DMS79 (cell line): ENCODE measurements around the gene EMID1.

ENCODE experiments used
- DNase-seq: peaks from one replicate; lab custom pipeline; 2025; lab: John Stamatoyannopoulos, UW

The EMID1 gene

GRCh38 chr22:29205594-29206371 lies at the start of gene EMID1:
Gene EMID1, plus strand, starts transcription at chr22:29205896. Its CDS starts 143 bp downstream, at chr22:29206039.
- DNase-seq = no peak

GRCh38 chr22:29155966-29156365 lies 49.7 kb upstream of the EMID1 start:
- no peak for DNase-seq

GRCh38 chr22:29156507-29156906 lies 49.2 kb upstream of the EMID1 start:
- DNase-seq = no peak

GRCh38 chr22:29157759-29158535 lies 47.7 kb upstream of the EMID1 start:
- no peak for DNase-seq

DNA sequence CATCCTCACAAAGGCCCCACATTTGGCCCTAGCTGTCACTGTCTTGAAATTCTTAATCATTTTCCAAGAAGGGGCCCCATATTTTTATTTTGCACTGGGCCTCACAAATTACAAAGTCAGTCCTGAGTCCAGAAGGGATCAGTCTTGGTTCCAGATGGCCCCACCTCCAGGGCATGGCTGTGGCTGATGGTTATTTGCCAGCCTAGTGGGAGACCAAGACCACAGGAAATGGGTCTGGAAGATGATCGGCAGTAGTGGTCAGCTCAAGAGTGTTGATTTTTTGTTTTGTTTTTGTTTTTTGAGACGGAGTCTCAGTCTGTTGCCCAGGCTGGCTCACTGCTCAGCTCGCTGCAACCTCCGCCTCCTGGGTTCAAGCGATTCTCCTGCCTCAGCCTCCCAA lies 47.1 kb upstream of the EMID1 start:
- no peak for DNase-seq

GRCh38 chr22:29163808-29164207 lies 41.9 kb upstream of the EMID1 start:
- DNase-seq = no peak

GRCh38 chr22:29165321-29166060 lies 40.2 kb upstream of the EMID1 start:
- no peak for DNase-seq

GRCh38 chr22:29166180-29166579 lies 39.5 kb upstream of the EMID1 start:
- DNase-seq = no peak

GRCh38 chr22:29167032-29167911 lies 38.4 kb upstream of the EMID1 start:
- DNase-seq = no peak

DNA sequence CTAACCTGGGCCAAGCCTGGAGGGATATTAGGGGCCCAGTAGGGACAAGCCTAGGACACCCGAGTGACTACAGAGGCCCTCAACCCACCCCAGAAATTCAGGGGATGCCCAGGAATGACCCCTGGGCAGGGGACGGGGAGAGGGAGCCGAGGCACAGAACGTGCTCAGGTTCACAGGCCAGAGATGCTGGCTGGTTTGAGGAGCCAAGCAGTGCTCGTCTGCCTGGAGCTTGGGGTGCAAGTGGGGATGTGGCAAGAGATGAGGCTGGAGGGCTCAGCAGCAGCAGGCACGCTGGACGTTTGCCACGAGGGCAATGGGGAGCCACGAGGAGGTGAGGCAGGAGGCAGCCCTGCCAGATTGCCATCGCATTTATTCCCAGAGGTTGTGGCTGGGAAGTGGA lies 34.0 kb upstream of the EMID1 start:
- no peak for DNase-seq

- DNase-seq = no peak
These were observed 33.5 kb upstream of the EMID1 start for GRCh38 chr22:29172216-29172615.

- DNase-seq = no peak
These were observed 30.3 kb upstream of the EMID1 start for GRCh38 chr22:29175312-29175835.

GRCh38 chr22:29183971-29184848 lies 21.5 kb upstream of the EMID1 start:
- no peak for DNase-seq

DNA sequence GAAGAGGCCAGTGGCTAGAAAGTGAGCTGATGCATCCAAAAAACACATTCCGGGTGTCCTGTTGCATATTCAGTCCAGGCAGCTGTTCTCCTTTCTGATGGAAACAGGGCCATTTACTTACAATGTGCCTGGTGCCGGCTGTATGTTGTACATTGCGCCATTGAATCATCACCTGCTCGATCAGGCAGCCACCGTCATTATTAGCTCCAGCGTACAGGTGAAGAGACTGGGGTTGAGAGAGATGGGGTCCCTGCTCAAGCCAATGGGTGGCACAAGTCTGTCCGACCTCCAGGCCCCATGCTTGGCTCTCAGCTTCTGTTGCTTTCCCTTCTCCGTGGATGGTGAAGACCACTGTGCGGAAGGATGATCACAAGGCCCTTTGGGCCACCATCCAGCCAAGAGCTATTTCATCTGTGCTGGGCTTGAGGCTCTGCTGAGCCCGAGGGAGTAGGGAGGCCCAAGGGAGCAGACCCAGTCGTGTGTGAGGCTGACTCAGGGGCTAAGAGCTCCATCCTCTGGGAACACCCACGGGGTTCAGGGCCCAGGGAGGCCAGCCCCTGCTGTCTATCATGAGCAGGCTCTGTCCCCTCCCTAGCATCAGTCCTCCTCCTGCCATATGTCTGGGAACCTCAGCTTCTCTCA lies 20.7 kb upstream of the EMID1 start:
- DNase-seq = no peak

DNA sequence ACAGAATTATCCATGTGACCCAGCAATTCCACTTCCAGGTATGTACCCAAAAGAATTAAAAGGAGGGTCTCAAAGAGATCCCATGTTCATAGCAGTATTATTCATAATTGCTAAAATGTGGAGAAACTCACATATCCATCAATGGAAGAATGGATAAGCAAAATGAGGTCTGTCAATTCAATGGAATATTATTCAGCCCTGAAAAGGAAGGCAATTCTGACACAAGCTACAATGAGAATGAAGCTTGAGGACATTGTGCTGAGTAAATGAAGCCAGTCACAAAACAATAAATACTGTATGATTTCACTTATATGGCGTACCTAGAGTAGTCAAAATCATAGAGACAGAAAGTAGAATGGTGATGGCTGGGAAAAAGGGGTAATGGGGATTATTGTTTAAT lies 19.4 kb upstream of the EMID1 start:
- DNase-seq = no peak

DNA sequence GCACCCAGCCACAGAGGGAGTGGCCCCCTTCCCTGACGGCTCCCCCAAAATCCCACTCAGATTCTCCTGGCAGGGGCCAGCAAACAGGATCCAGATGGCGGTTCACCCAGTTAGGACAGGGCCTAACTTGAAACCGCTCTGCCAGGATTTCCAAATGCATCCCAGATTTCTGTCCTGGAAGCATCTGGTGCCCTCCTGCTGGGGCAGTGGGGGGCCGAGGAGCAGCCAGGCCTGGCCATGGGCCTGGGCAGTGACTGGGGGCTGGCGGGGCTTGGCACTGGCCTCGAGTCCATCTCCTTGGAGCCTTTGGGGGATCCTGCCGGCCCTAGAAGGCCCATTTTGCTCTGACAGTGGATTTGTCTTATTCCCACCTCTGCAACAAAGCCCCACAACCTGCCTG lies 17.9 kb upstream of the EMID1 start:
- no peak for DNase-seq

- DNase-seq = no peak
These were observed 15.6 kb upstream of the EMID1 start for GRCh38 chr22:29190051-29190450.

DNA sequence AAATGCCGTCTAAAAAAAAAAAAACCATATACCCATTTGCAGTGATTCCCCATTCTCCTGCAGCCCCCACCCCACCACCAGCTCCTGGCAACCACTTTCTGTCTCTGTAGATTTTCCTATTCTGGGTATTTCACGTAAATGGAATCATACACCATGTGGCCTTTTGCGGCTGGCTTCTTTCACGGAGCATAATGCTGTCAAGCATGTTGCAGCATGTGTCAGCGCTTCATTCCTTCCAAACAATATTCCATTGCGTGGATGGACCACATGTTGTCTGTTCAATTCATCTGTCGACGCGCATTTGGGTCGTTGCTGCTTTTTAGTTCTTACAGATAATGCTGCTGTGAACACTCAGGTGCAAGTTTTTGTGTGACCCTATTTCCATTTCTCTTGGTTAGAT lies 14.8 kb upstream of the EMID1 start:
- DNase-seq = no peak

GRCh38 chr22:29193021-29193420 lies 12.7 kb upstream of the EMID1 start:
- DNase-seq = no peak

DNA sequence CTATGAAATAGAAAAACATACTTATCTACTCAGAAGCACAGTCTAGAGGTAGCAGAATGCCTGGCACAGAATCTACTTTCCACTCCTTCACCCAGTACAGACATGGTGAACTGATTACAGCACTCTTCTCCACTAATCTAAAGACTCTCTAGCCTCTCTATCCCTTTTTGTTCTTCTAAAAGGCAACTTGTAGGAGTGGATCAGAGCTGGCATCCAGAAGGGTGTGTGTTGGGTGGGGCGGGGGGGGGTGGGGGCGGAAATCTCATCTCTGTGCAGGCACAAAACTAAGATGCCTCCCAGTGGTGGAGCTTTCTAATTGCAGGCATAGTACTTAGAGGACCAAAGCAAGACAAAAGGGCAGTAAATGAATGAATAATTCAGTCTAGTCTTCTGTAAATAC lies 11.5 kb upstream of the EMID1 start:
- no peak for DNase-seq
